Measurements from ENCODE around the gene RHOBTB1. TPM values are rescaled to one million over a fixed set of nuclear protein-coding genes. Genes with fewer than 3 reads are reported as not detected.

RHOBTB1 gene
- total RNA-seq, 2 experiments from 2014 or later, result not detected

DNA sequence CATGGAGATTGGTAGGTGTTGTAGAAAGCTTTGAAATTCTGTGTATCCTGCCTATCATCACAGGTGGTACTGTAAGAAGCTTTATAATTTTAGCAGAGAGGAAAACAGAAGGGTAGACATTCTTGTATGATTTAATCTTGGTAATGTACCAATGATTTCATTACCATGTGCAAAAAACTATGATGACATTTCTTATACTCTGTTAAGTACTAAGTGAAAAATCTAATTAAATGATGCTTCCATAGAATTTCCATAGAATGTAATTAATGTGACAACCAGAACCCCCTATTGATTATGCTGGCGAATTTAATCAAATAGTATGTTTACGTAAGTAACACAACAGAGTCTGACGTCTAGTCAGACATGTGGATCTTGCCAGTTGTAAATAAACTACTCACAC is 16.0 kb upstream of the RHOBTB1 start:
- Histone ChIP-seq H3K27ac (ENCODE audit: low read depth, low read length, poor library complexity, severe bottlenecking) (no peak overlapping the region), H3K9me2 (ENCODE audit: insufficient read depth, low read length) (no peaks in the 10 kb centered on the region), H3K4me1 (ENCODE audit: insufficient read depth, low read length, poor library complexity, severe bottlenecking) (peaks cover 10% of the 10 kb centered on the region), H3K4me3 (ENCODE audit: low read depth, low read length, poor library complexity, severe bottlenecking) (no peak overlapping the region), H3K4me2 (ENCODE audit: low read length) (no peak overlapping the region), H2AFZ (ENCODE audit: low read length) (no peak overlapping the region), H3K36me3 (ENCODE audit: insufficient read depth, low read length) (no peaks in the 10 kb centered on the region), H4K20me1 (ENCODE audit: insufficient read depth, low read length) (no peaks in the 10 kb centered on the region), H3K9me3 (ENCODE audit: low read length) (no peaks in the 10 kb centered on the region), H3K79me2 (ENCODE audit: insufficient read depth, low read depth, low read length) (no peaks in the 10 kb centered on the region)
- POLR2A ChIA-PET, result interaction anchor here (0.6 kb wide), 1 partner anchor 412 kb away, joined by 3 read pairs; no protein-coding TSS in a partner anchor
- TF ChIP-seq, protein P1, sequence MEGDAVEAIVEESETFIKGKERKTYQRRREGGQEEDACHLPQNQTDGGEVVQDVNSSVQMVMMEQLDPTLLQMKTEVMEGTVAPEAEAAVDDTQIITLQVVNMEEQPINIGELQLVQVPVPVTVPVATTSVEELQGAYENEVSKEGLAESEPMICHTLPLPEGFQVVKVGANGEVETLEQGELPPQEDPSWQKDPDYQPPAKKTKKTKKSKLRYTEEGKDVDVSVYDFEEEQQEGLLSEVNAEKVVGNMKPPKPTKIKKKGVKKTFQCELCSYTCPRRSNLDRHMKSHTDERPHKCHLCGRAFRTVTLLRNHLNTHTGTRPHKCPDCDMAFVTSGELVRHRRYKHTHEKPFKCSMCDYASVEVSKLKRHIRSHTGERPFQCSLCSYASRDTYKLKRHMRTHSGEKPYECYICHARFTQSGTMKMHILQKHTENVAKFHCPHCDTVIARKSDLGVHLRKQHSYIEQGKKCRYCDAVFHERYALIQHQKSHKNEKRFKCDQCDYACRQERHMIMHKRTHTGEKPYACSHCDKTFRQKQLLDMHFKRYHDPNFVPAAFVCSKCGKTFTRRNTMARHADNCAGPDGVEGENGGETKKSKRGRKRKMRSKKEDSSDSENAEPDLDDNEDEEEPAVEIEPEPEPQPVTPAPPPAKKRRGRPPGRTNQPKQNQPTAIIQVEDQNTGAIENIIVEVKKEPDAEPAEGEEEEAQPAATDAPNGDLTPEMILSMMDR (conservative IDR thresholded peaks at IDR 0.05; ENCODE audit: low read length), result no peak
- TF ChIP-seq EZH2phosphoT487 (IDR thresholded peaks at IDR 0.05; ENCODE audit: borderline replicate concordance, low read depth, low read length), result no peak
- CTCF ChIA-PET (ENCODE audit: unreplicated experiment), result no interaction called here
- intact Hi-C loops (cut with micrococcal nuclease; ENCODE audit: unreplicated experiment), result no loop called here
- no peak for DNase-seq (ENCODE audit: low spot score)
- no TSS peak for BruUV-seq (replicated peaks)

DNA sequence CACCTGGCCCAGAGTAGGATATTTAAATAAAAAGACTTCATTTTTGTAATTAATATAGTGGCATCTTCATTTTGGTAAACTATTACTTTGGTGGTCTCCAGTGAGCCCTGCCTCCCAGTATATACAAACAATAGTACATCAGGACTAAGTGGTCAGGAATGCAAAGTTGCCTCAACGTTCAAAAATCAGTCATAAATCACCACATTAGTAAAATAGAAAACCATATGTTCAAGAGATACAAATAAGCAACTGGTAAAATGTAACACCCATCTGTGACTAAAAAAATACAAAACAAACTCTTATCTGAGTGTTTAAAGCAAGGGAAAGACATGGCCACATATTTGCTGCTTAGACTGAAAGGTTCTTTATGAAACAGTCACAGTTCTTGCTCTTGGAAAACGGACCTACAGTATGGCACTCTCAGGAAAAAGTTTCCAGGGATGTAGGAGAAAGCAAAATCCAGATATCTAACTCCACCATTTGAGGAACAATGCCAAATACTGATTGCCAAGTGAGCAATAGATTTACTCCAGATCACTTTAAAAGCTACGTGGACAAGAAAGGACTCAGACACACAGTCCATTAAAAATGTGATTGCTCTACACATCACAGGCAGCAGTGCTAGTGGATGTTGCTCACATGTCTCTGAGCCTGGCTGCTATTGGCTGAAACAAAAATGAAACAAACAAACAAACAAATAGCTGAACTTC is 15.1 kb upstream of the RHOBTB1 start:
- Histone ChIP-seq H4K20me1 (ENCODE audit: insufficient read depth, low read length) (no peaks in the 10 kb centered on the region), H3K36me3 (ENCODE audit: insufficient read depth, low read length) (no peaks in the 10 kb centered on the region), H2AFZ (ENCODE audit: low read length) (no peak overlapping the region), H3K4me1 (ENCODE audit: insufficient read depth, low read length, poor library complexity, severe bottlenecking) (peaks cover 10% of the 10 kb centered on the region), H3K4me2 (ENCODE audit: low read length) (no peak overlapping the region), H3K9me2 (ENCODE audit: insufficient read depth, low read length) (no peaks in the 10 kb centered on the region), H3K27ac (ENCODE audit: low read depth, low read length, poor library complexity, severe bottlenecking) (no peak overlapping the region), H3K9me3 (ENCODE audit: low read length) (no peaks in the 10 kb centered on the region), H3K4me3 (ENCODE audit: low read depth, low read length, poor library complexity, severe bottlenecking) (no peak overlapping the region), H3K79me2 (ENCODE audit: insufficient read depth, low read depth, low read length) (no peaks in the 10 kb centered on the region)
- no peak for DNase-seq (ENCODE audit: low spot score)
- ChIA-PET POLR2A (interaction anchor here (0.6 kb wide), 1 partner anchor 413 kb away, joined by 3 read pairs; no protein-coding TSS in a partner anchor), CTCF (ENCODE audit: unreplicated experiment) (no interaction called here)
- no peak for TF ChIP-seq EZH2phosphoT487 (IDR thresholded peaks at IDR 0.05; ENCODE audit: borderline replicate concordance, low read depth, low read length)
- TF ChIP-seq, protein P1 (conservative IDR thresholded peaks at IDR 0.05; ENCODE audit: low read length), result no peak
- intact Hi-C loops (cut with micrococcal nuclease; ENCODE audit: unreplicated experiment), result no loop called here
- no TSS peak for BruUV-seq (replicated peaks)

DNA sequence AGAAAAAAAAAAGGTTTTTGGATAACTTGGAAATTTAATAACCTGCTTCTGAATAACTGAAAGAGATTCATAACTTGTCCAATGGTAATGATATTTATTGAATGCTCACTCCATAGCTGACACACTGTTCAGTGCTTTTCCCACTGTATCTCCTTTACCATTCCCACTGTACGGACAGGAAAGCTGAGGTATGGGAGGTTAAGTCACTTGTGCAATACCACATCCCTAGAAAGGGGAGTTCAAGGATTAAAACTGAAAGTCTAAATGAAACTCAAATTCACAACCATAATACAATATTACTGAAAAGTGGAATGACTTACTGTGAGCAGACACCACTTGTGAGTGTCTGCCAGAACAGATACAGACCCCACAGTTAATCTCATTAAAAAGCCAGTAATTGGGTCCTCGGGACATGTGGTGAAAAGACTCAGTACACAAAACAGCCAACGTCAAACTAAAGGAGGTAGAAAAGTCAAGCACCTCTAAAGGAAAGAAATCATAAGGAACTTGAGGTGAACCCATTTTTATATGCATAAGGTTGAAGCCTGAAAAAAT is 13.8 kb upstream of the RHOBTB1 start:
- no peak overlapping the region for H2AFZ ChIP-seq (ENCODE audit: low read length)
- H3K4me3 ChIP-seq (ENCODE audit: low read depth, low read length, poor library complexity, severe bottlenecking), result no peak overlapping the region
- no TSS peak for BruUV-seq (replicated peaks)
- no peak for DNase-seq (ENCODE audit: low spot score)
- H3K36me3 ChIP-seq (ENCODE audit: insufficient read depth, low read length), result no peaks in the 10 kb centered on the region
- intact Hi-C loops (cut with micrococcal nuclease; ENCODE audit: unreplicated experiment), result no loop called here
- TF ChIP-seq, protein P1 (conservative IDR thresholded peaks at IDR 0.05; ENCODE audit: low read length), result no peak
- TF ChIP-seq EZH2phosphoT487 (IDR thresholded peaks at IDR 0.05; ENCODE audit: borderline replicate concordance, low read depth, low read length), result no peak
- ChIA-PET CTCF (ENCODE audit: unreplicated experiment) (no interaction called here), POLR2A (no interaction called here)
- H3K4me1 ChIP-seq (ENCODE audit: insufficient read depth, low read length, poor library complexity, severe bottlenecking), result peaks cover 10% of the 10 kb centered on the region
- H3K79me2 ChIP-seq (ENCODE audit: insufficient read depth, low read depth, low read length), result no peaks in the 10 kb centered on the region
- no peak overlapping the region for H3K27ac ChIP-seq (ENCODE audit: low read depth, low read length, poor library complexity, severe bottlenecking)
- H4K20me1 ChIP-seq (ENCODE audit: insufficient read depth, low read length), result no peaks in the 10 kb centered on the region
- H3K9me3 ChIP-seq (ENCODE audit: low read length), result no peaks in the 10 kb centered on the region
- no peak overlapping the region for H3K4me2 ChIP-seq (ENCODE audit: low read length)
- H3K9me2 ChIP-seq (ENCODE audit: insufficient read depth, low read length), result no peaks in the 10 kb centered on the region

Measured in OCI-LY7 (cell line).